KMS-11 (cell line): ENCODE data around the gene OSBP2.

Source experiments
- H2AFZ ChIP-seq: fragments of 200-600 bp; sonication (generic); 2 replicates; pipeline ENCODE4 v1.6.1; 2016; ENCODE audit warnings: antibody characterized with exemption, mixed run types, low read depth
- H3K27ac ChIP-seq: fragments of 200-600 bp; sonication (generic); 2 replicates; pipeline ENCODE4 v1.6.1; 2016; ENCODE audit warnings: mild to moderate bottlenecking, mixed run types
- H3K27me3 ChIP-seq: fragments of 200-600 bp; sonication (generic); 2 replicates; pipeline ENCODE4 v1.6.1; 2017; ENCODE audit warnings: mild to moderate bottlenecking, low read depth, mixed run types, moderate library complexity; ENCODE audit not compliant: insufficient read depth
- H3K36me3 ChIP-seq: fragments of 200-600 bp; sonication (generic); 2 replicates; pipeline ENCODE4 v1.6.1; 2017; ENCODE audit warnings: mild to moderate bottlenecking, mixed run types; ENCODE audit not compliant: insufficient read depth
- H3K4me1 ChIP-seq: fragments of 200-600 bp; sonication (generic); 2 replicates; pipeline ENCODE4 v1.6.1; 2016; ENCODE audit warnings: mild to moderate bottlenecking, low read depth, mixed run types; ENCODE audit not compliant: poor library complexity, severe bottlenecking
- H3K4me2 ChIP-seq: fragments of 200-600 bp; sonication (generic); 2 replicates; pipeline ENCODE4 v1.7.0; 2016; ENCODE audit warnings: mild to moderate bottlenecking, mixed run types
- H3K4me3 ChIP-seq: fragments of 200-600 bp; sonication (generic); IDR thresholded peaks from 2 replicates; pipeline ENCODE4 v1.6.1; 2017; ENCODE audit warnings: low read depth, low read length, mixed read lengths; ENCODE audit not compliant: insufficient read depth
- H3K79me2 ChIP-seq: fragments of 200-600 bp; sonication (generic); 2 replicates; pipeline ENCODE4 v1.6.1; 2016; ENCODE audit warnings: low read depth, mixed run types; ENCODE audit not compliant: insufficient read depth
- H3K9ac ChIP-seq: fragments of 200-600 bp; sonication (generic); 2 replicates; pipeline ENCODE4 v1.6.1; 2016; ENCODE audit warnings: mild to moderate bottlenecking, mixed run types
- H4K20me1 ChIP-seq: fragments of 200-600 bp; sonication (generic); 2 replicates; pipeline ENCODE4 v1.6.1; 2016; ENCODE audit warnings: mild to moderate bottlenecking, mixed run types; ENCODE audit not compliant: insufficient read depth
- TF ChIP-seq, protein P1 (sequence below): fragments of 200-600 bp; sonication (generic); conservative IDR thresholded peaks from 2 replicates; pipeline ENCODE4 v1.6.1; 2017; ENCODE audit warnings: low read depth, mild to moderate bottlenecking, antibody characterized with exemption, low read length, moderate library complexity, mixed read lengths

OSBP2 gene

DNA sequence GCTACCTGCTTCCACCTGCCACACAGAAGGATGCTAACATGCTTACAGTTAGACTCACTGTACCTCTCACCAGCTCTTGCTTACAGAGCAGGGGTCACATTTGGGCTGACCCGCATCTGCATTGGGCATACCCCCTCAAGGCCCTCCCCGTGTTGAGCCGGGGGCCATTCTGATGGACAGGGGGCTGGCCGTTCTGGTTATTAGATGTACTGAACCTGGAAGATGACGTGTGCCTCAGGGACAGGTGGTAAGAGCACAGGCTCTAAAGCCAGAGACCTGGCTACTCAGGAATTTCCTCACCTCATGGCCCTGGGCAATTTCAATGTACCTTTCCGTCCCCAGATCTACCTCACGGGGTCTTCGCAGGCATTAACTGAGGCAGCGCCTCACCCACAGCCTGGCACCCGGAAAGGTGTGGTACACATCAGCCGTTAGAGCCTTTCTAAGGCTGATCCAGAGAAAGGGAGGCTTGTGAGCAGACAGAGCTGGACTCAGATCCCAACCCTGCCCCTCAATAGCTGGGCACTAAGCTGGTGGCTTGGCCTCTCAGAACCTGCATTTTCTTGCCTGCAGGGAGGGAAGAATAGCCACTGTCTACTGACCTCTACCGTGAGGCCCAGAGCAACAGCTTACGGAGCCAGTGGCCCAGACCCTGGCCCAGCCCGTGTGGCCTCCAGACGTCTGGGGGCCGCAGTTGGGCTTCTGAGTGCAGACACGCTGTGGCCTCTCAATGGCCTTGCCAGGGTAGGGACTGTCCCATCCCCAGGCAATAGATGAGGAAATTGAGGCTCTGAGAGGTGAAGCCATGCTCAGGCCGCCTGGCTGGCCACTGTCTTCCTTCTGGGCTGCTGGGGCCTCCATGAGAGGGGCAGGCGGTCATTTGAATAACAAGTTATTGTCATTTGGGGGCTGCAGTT, 173.3 kb downstream of the OSBP2 start:
- H2AFZ ChIP-seq, result no peak overlapping the region
- H3K4me1 ChIP-seq, result no peaks in the 10 kb centered on the region
- H3K27ac ChIP-seq, result no peak overlapping the region

DNA sequence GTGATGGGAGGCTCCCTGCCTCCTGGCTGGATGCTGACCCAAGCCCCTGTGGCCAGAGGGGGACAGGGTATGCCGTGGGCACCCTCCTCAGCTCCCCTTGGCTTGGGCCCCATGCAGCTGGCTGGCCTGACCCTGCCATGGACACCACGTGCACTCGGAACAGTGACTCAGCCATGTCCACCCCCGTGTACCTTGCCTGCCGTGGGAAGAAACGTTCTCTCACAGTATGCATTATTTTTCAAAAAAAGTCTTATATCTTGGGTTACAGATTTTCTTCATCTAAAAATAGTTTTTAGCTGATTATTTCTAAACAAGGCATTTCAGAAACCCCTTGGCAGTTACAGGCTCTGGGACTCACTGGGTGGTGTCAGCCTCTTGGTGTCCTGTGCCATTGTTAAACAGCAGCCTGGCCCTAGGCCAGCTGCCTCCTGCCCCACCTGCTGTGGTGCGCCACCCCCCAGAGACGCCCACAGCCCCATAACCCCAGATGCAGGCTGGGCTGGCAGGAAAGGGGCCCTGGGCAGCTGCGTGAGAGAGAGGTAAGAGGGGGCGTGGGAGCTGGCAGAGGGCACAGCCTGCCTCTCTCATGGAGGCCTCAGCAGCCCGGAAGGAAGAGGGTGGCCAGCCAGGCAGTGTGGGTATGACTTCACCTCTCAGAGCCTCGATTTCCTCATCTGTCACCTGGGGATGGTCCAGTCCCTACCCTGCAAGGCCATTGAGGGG, 174.2 kb downstream of the OSBP2 start:
- H3K9ac ChIP-seq, result no peak overlapping the region
- no peak overlapping the region for H3K4me3 ChIP-seq
- TF ChIP-seq, protein P1, sequence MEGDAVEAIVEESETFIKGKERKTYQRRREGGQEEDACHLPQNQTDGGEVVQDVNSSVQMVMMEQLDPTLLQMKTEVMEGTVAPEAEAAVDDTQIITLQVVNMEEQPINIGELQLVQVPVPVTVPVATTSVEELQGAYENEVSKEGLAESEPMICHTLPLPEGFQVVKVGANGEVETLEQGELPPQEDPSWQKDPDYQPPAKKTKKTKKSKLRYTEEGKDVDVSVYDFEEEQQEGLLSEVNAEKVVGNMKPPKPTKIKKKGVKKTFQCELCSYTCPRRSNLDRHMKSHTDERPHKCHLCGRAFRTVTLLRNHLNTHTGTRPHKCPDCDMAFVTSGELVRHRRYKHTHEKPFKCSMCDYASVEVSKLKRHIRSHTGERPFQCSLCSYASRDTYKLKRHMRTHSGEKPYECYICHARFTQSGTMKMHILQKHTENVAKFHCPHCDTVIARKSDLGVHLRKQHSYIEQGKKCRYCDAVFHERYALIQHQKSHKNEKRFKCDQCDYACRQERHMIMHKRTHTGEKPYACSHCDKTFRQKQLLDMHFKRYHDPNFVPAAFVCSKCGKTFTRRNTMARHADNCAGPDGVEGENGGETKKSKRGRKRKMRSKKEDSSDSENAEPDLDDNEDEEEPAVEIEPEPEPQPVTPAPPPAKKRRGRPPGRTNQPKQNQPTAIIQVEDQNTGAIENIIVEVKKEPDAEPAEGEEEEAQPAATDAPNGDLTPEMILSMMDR, result no peak
- no peaks in the 10 kb centered on the region for H3K4me1 ChIP-seq
- no peak overlapping the region for H3K4me2 ChIP-seq
- H4K20me1 ChIP-seq, result no peaks in the 10 kb centered on the region
- no peaks in the 10 kb centered on the region for H3K36me3 ChIP-seq
- no peaks in the 10 kb centered on the region for H3K79me2 ChIP-seq
- no peaks in the 10 kb centered on the region for H3K27me3 ChIP-seq
- no peak overlapping the region for H3K27ac ChIP-seq
- H2AFZ ChIP-seq, result no peak overlapping the region

More for the DNA sequence above, 173.3 kb downstream of the OSBP2 start:
- no peaks in the 10 kb centered on the region for H3K36me3 ChIP-seq
- no peaks in the 10 kb centered on the region for H3K27me3 ChIP-seq
- H3K79me2 ChIP-seq, result no peaks in the 10 kb centered on the region
- no peak overlapping the region for H3K9ac ChIP-seq
- H3K4me2 ChIP-seq, result no peak overlapping the region
- H3K4me3 ChIP-seq, result no peak overlapping the region
- H4K20me1 ChIP-seq, result no peaks in the 10 kb centered on the region
- TF ChIP-seq, protein P1, result no peak

DNA sequence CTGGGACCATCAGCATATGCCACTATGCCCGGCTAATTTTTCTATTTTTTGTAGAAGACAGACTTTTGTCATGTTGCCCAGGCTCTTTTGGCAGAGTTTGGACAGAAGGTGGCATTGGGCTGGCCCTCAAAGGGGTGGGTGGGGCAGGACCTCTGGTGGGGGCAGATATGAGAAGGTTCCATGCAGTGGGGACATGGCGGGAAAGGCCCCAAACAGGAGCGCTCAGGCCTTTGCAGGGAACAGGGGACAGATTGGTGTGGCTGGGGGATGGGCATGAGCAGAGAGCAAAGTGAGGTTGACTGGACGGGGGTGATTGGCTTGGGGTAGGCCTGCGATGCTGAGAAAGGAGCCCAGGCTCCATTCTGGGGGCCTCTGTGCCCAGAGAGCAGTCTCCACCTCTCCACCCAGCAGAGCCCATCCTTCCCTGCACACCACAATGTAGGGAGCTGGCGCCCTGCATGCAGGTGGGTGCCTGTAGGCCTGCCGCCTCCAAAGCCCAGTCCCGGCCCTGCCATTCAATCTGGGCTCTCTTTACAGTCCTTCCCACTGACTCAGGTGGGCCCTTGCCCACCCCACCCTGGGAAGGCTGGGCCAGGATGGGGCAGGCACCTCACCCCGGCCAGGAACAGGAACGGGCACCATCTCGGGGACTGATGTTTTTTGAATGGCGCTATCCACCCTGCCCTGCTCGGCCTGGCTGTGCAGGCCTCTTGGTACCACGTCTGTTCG, 175.2 kb downstream of the OSBP2 start:
- Histone ChIP-seq H3K4me3 (no peak overlapping the region), H3K27me3 (no peaks in the 10 kb centered on the region), H4K20me1 (no peaks in the 10 kb centered on the region), H3K27ac (no peak overlapping the region), H3K4me2 (no peak overlapping the region), H3K9ac (no peak overlapping the region), H3K4me1 (no peaks in the 10 kb centered on the region), H3K36me3 (no peaks in the 10 kb centered on the region), H2AFZ (no peak overlapping the region), H3K79me2 (no peaks in the 10 kb centered on the region)
- TF ChIP-seq, protein P1, result no peak

DNA sequence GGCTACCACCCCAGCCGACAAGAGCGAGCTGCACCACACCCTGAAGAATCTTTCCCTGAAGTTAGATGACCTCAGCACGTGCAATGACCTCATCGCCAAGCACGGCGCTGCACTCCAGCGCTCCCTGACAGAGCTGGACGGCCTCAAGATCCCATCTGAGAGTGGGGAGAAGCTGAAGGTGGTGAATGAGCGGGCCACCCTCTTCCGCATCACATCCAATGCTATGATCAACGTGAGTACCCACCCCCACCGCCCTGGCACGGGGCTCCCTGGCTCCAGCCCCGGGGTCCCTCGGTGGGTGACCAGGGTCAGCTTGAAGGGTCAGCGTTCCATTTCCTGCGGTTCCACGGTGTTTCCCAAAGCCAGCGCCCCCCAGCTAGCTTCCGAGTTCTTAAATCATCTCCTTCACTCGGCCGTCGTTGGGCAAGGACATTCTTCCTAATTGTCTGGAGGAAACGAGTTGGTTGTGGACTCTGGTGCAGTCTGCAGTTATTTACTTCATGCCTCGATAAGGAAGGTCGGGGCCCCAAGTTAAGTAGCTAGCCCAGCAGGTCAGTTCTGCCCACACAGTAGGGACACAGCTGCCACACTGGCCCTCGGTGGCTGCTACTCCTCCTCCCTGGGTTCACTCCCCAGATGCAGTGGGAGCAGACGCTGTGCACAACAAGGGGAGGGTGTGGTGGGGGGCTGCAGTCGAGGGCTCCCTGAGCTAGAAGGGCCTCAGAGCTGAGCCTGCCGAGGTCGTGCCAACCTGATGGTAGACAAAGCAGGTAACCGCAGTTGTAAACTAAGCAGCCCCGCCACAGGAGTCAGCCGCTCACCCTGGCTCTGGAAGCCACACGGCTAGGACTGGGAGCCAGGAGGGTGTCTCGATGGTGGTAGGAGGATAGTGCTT, 176.0 kb downstream of the OSBP2 start:
- TF ChIP-seq, protein P1, result no peak
- H3K4me1 ChIP-seq, result no peaks in the 10 kb centered on the region

More for the DNA sequence above, 176.0 kb downstream of the OSBP2 start:
- Histone ChIP-seq H2AFZ (no peak overlapping the region), H3K4me3 (no peak overlapping the region), H3K27ac (no peak overlapping the region), H4K20me1 (no peaks in the 10 kb centered on the region), H3K9ac (no peak overlapping the region), H3K36me3 (no peaks in the 10 kb centered on the region), H3K4me2 (no peak overlapping the region), H3K27me3 (no peaks in the 10 kb centered on the region), H3K79me2 (no peaks in the 10 kb centered on the region)
